ENCODE measurements around the gene TRA2A. TPM values are rescaled to one million over a fixed set of nuclear protein-coding genes. Genes with fewer than 3 reads are reported as not detected.

The TRA2A gene
- total and polyA plus RNA-seq, 2 of the 13 experiments (the other 11 are each of a cell fraction or from before 2014, with no cell fraction given) = 39.1 to 41.6 TPM

- no peak for TF ChIP-seq ZNF142 (CRISPR knock-in tag; IDR thresholded peaks at IDR 0.05)
- TF ChIP-seq ZNF678 (CRISPR knock-in tag; IDR thresholded peaks at IDR 0.05) = no peak
- TF ChIP-seq KDM2A (CRISPR knock-in tag; IDR thresholded peaks at IDR 0.05; ENCODE audit: borderline replicate concordance, low read depth) = no peak
- no peak for TF ChIP-seq ZNF841 (CRISPR knock-in tag; IDR thresholded peaks at IDR 0.05; ENCODE audit: borderline replicate concordance)
- TF ChIP-seq GABPA (IDR thresholded peaks at IDR 0.05; ENCODE audit: low read depth, low read length) = no peak
- no peak for TF ChIP-seq GABPA (CRISPR knock-in tag; IDR thresholded peaks at IDR 0.05; ENCODE audit: low read depth)
- no peak for TF ChIP-seq FOXK1 (CRISPR knock-in tag; IDR thresholded peaks at IDR 0.05; ENCODE audit: borderline replicate concordance, low read depth)
- no peak for TF ChIP-seq ZNF251 (CRISPR knock-in tag; IDR thresholded peaks at IDR 0.05)
- TF ChIP-seq SIN3B (IDR thresholded peaks at IDR 0.05; ENCODE audit: low read length) = no peak
- no peak for TF ChIP-seq EEA1 (CRISPR knock-in tag; IDR thresholded peaks at IDR 0.05; ENCODE audit: borderline replicate concordance)
These were observed 59.2 kb downstream of the TRA2A start (continued) for GRCh38 chr7:23472556-23472955.

All from HepG2 (cell line).